NB4 (cell line): Measurements from ENCODE around the gene EDC3.

Experiments used
- POLR2A ChIP-seq: IDR thresholded peaks from 2 replicates; pipeline ENCODE4 v1.6.1; 2011; ENCODE audit warnings: mild to moderate bottlenecking; ENCODE audit not compliant: insufficient read length; ENCODE audit errors: extremely low read depth
- TF ChIP-seq, protein P1 (sequence below): IDR thresholded peaks from one replicate; pipeline ENCODE4 v1.5.1; 2012; ENCODE audit warnings: low read depth, low read length
- TF ChIP-seq, protein P2 (sequence below): IDR thresholded peaks from 2 replicates; pipeline ENCODE4 v1.6.1; 2011; ENCODE audit warnings: low read depth, low read length

DNA sequence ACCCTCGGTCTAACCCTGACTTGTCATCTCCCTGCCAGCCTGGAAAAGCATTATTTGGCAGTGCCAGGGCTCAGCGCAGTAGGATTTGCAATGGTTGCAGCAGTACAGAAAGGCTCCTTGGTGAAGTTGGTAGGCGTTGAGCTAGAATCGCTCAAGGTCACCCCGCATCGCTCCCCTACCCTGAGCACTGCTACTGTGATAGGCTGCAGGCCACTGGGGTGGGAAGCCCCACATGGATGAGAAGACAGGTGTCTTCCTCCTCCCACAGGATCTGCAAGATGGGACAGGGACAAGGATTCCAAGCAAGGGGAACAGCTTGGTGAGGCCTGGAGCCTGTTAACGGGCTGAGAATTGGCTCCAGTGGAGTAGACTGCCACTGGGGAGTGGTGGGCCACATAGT is 69.5 kb downstream of the EDC3 start:
- TF ChIP-seq, protein P1, sequence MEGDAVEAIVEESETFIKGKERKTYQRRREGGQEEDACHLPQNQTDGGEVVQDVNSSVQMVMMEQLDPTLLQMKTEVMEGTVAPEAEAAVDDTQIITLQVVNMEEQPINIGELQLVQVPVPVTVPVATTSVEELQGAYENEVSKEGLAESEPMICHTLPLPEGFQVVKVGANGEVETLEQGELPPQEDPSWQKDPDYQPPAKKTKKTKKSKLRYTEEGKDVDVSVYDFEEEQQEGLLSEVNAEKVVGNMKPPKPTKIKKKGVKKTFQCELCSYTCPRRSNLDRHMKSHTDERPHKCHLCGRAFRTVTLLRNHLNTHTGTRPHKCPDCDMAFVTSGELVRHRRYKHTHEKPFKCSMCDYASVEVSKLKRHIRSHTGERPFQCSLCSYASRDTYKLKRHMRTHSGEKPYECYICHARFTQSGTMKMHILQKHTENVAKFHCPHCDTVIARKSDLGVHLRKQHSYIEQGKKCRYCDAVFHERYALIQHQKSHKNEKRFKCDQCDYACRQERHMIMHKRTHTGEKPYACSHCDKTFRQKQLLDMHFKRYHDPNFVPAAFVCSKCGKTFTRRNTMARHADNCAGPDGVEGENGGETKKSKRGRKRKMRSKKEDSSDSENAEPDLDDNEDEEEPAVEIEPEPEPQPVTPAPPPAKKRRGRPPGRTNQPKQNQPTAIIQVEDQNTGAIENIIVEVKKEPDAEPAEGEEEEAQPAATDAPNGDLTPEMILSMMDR: no peak
- no peak for TF ChIP-seq POLR2A
- TF ChIP-seq, protein P2, sequence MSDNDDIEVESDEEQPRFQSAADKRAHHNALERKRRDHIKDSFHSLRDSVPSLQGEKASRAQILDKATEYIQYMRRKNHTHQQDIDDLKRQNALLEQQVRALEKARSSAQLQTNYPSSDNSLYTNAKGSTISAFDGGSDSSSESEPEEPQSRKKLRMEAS: no peak
